Measurements from ENCODE around the gene NRG3. TPM values are rescaled to one million over a fixed set of nuclear protein-coding genes. Genes with fewer than 3 reads are reported as not detected.
A peak's percentile ranks its signal among the peaks of the same experiment; 100 is the strongest.

NRG3 gene
- total RNA-seq, 4 donors from 2014 or later = 0.32 to 1.4 TPM; not detected in 2

GRCh38 chr10:81875467-81876252 lies 666 bp downstream of the NRG3 start:
- no peak overlapping the region for H3K27ac ChIP-seq
- H3K9me3 ChIP-seq = no peaks in the 10 kb centered on the region
- H3K4me1 ChIP-seq = peaks cover 0 to 17% (median 6%) of the 10 kb centered on the region in 4 donors
- 14 to 26% methylated on average over 4 to 49 of the region's 49 CpGs for WGBS, 2 donors (ENCODE audit: low coverage in 1 of 2)
- TF ChIP-seq CTCF (IDR thresholded peaks at IDR 0.05) = no peak
- TF ChIP-seq POLR2AphosphoS5 (IDR thresholded peaks at IDR 0.05) = no peak
- no peak for TF ChIP-seq POLR2A (IDR thresholded peaks at IDR 0.05)
- TF ChIP-seq EP300 (IDR thresholded peaks at IDR 0.05; ENCODE audit: low read depth) = no peak
- H3K27me3 ChIP-seq = peaks cover 59% of the 10 kb centered on the region
- in situ Hi-C loops (cut with MboI; ENCODE audit: low pct_ligation_motif_present in 1 of 4, low pct_unique_long_range_greater_than_20kb in 1 of 4, low sequenced_read_pairs in 3 of 4) (no loop called here), intact Hi-C loops (cut with DNase I; ENCODE audit: low total_unique reads) (no loop called here)
- H3K4me3 ChIP-seq = peak overlapping the region in 2 of 4 donors; percentile 3 to 29
- DNase-seq = no peak
- no peaks in the 10 kb centered on the region for H3K36me3 ChIP-seq

- WGBS, 2 donors (ENCODE audit: low coverage in 1 of 2) = 12 to 27% methylated on average over 3 to 25 of the region's 25 CpGs
- peaks cover 59% of the 10 kb centered on the region for H3K27me3 ChIP-seq
- TF ChIP-seq POLR2AphosphoS5 (IDR thresholded peaks at IDR 0.05) = no peak
- no peak for TF ChIP-seq EP300 (IDR thresholded peaks at IDR 0.05; ENCODE audit: low read depth)
- TF ChIP-seq POLR2A (IDR thresholded peaks at IDR 0.05) = no peak
Observed at GRCh38 chr10:81876253-81877077, 1.5 kb downstream of the NRG3 start.

GRCh38 chr10:81877596-81877995 lies 2.6 kb downstream of the NRG3 start:
- no peak for TF ChIP-seq CTCF (IDR thresholded peaks at IDR 0.05)
- no peak for TF ChIP-seq POLR2A (IDR thresholded peaks at IDR 0.05)
- no peak for TF ChIP-seq POLR2AphosphoS5 (IDR thresholded peaks at IDR 0.05)
- no peak for TF ChIP-seq EP300 (IDR thresholded peaks at IDR 0.05; ENCODE audit: low read depth)
- WGBS, 2 donors (ENCODE audit: low coverage in 1 of 2) = 53 to 64% methylated on average over 2 of the region's 2 CpGs
- in situ Hi-C loops (cut with MboI; ENCODE audit: low pct_ligation_motif_present in 1 of 4, low pct_unique_long_range_greater_than_20kb in 1 of 4, low sequenced_read_pairs in 3 of 4) (no loop called here), intact Hi-C loops (cut with DNase I; ENCODE audit: low total_unique reads) (no loop called here)
- H3K4me3 ChIP-seq = no peak overlapping the region
- peaks cover 54% of the 10 kb centered on the region for H3K27me3 ChIP-seq
- no peaks in the 10 kb centered on the region for H3K9me3 ChIP-seq
- no peak overlapping the region for H3K27ac ChIP-seq
- peaks cover 0 to 17% (median 6%) of the 10 kb centered on the region in 4 donors for H3K4me1 ChIP-seq
- no peak for DNase-seq
- H3K36me3 ChIP-seq = no peaks in the 10 kb centered on the region

More at GRCh38 chr10:81876253-81877077, 1.5 kb downstream of the NRG3 start:
- Histone ChIP-seq H3K9me3 (no peaks in the 10 kb centered on the region), H3K4me1 (peaks cover 0 to 17% (median 6%) of the 10 kb centered on the region in 4 donors), H3K27ac (no peak overlapping the region), H3K4me3 (peak overlapping the region in 1 of 4 donors; percentile 10), H3K36me3 (no peaks in the 10 kb centered on the region)
- in situ Hi-C loops (cut with MboI; ENCODE audit: low pct_ligation_motif_present in 1 of 4, low pct_unique_long_range_greater_than_20kb in 1 of 4, low sequenced_read_pairs in 3 of 4) = no loop called here
- intact Hi-C loops (cut with DNase I; ENCODE audit: low total_unique reads) = no loop called here
- no peak for DNase-seq

GRCh38 chr10:81882011-81882410 lies 7.0 kb downstream of the NRG3 start:
- H3K4me3 ChIP-seq = no peak overlapping the region
- no peaks in the 10 kb centered on the region for H3K4me1 ChIP-seq
- 75 to 93% methylated on average over 1 of the region's 1 CpG for WGBS, 2 donors (ENCODE audit: low coverage in 1 of 2)
- in situ Hi-C loops (cut with MboI; ENCODE audit: low pct_ligation_motif_present in 1 of 4, low pct_unique_long_range_greater_than_20kb in 1 of 4, low sequenced_read_pairs in 3 of 4) = no loop called here
- no peaks in the 10 kb centered on the region for H3K36me3 ChIP-seq
- intact Hi-C loops (cut with DNase I; ENCODE audit: low total_unique reads) = no loop called here
- TF ChIP-seq POLR2AphosphoS5 (IDR thresholded peaks at IDR 0.05) (no peak), POLR2A (IDR thresholded peaks at IDR 0.05) (no peak), CTCF (IDR thresholded peaks at IDR 0.05) (no peak), EP300 (IDR thresholded peaks at IDR 0.05; ENCODE audit: low read depth) (no peak)
- no peaks in the 10 kb centered on the region for H3K9me3 ChIP-seq
- no peak for DNase-seq
- peaks cover 12% of the 10 kb centered on the region for H3K27me3 ChIP-seq
- H3K27ac ChIP-seq = no peak overlapping the region

Measured in transverse colon (tissue), 4 donors.